IMR-90 (cell line): ENCODE measurements around the gene OTUD4. TPM values are rescaled to one million over a fixed set of nuclear protein-coding genes. Genes with fewer than 3 reads are reported as not detected.

Experiments used
- ATAC-seq: fragments of 200-7000 bp; cut with Tn5 transposase; 2 replicates; pipeline ENCODE4 v1.9.1; 2020; ENCODE audit warnings: low read depth, mild to moderate bottlenecking, moderate library complexity
- BruUV-seq: library from RNA; stranded (reverse); fragments of 400-500 nt; replicated peaks from 2 replicates; lab custom pipeline; 2021; lab: Mats Ljungman, UMichigan
- CTCF ChIA-PET: fragments of 300-600 bp; formaldehyde crosslinking; extraction: SDS; loops from one replicate; lab custom pipeline; 2021; ENCODE audit warnings: antibody characterized with exemption; lab: Yijun Ruan, JAX
- POLR2A ChIA-PET: fragments of 300-600 bp; sonication (Branson Sonifier 250); formaldehyde crosslinking; loops from one replicate; lab custom pipeline; 2022; ENCODE audit warnings: antibody characterized with exemption; ENCODE audit not compliant: unreplicated experiment; lab: Charles Lee
- DNase-seq: peaks from one replicate; pipeline ENCODE4 v3.0.0; 2013
- H2AFZ ChIP-seq: replicated peaks from 2 replicates; pipeline ENCODE3; 2013; ENCODE audit warnings: low read length, mild to moderate bottlenecking; ENCODE audit not compliant: poor library complexity
- H2AK5ac ChIP-seq: 2 replicates; pipeline ENCODE4 v1.6.1; 2013; ENCODE audit warnings: low read depth, low read length, inconsistent platforms
- H2AK9ac ChIP-seq: replicated peaks from 2 replicates; pipeline ENCODE3; 2013; ENCODE audit warnings: mild to moderate bottlenecking, low read depth, low read length, moderate library complexity; ENCODE audit not compliant: poor library complexity
- H2BK120ac ChIP-seq: 2 replicates; pipeline ENCODE4 v1.6.1; 2013; ENCODE audit warnings: low read depth, low read length, inconsistent platforms
- H2BK15ac ChIP-seq: 3 replicates; pipeline ENCODE4 v1.6.1; 2013; ENCODE audit warnings: low read depth, low read length, inconsistent platforms
- H2BK20ac ChIP-seq: 2 replicates; pipeline ENCODE4 v1.6.1; 2013; ENCODE audit warnings: low read depth, mild to moderate bottlenecking, inconsistent platforms, low read length, moderate library complexity
- H2BK5ac ChIP-seq: 2 replicates; pipeline ENCODE4 v1.6.1; 2013; ENCODE audit warnings: mild to moderate bottlenecking, low read depth, low read length, inconsistent platforms; ENCODE audit not compliant: poor library complexity, severe bottlenecking
- H3K14ac ChIP-seq: replicated peaks from 2 replicates; pipeline ENCODE4 v1.6.1; 2013; ENCODE audit warnings: low read depth, low read length, inconsistent platforms
- H3K18ac ChIP-seq: 2 replicates; pipeline ENCODE4 v1.6.1; 2013; ENCODE audit warnings: low read depth, low read length, control low read depth
- H3K23ac ChIP-seq: 2 replicates; pipeline ENCODE4 v1.6.1; 2013; ENCODE audit warnings: low read depth, low read length, inconsistent platforms
- H3K27ac ChIP-seq: 2 replicates; pipeline ENCODE4 v1.5.1; 2013; ENCODE audit warnings: mild to moderate bottlenecking, control low read depth, low read length; ENCODE audit not compliant: insufficient read depth
- H3K27me3 ChIP-seq: 2 replicates; pipeline ENCODE4 v1.6.1; 2013; ENCODE audit warnings: low read length; ENCODE audit not compliant: control insufficient read depth, insufficient read depth
- H3K36me3 ChIP-seq: 2 replicates; pipeline ENCODE4 v1.6.1; 2013; ENCODE audit warnings: low read length, mixed read lengths; ENCODE audit not compliant: control insufficient read depth, insufficient read depth
- H3K4ac ChIP-seq: 2 replicates; pipeline ENCODE4 v1.6.1; 2013; ENCODE audit warnings: low read depth, low read length, inconsistent platforms
- H3K4me1 ChIP-seq: 2 replicates; pipeline ENCODE4 v1.6.1; 2013; ENCODE audit warnings: low read length, mixed read lengths; ENCODE audit not compliant: control insufficient read depth, insufficient read depth
- H3K4me2 ChIP-seq: 2 replicates; pipeline ENCODE4 v1.6.1; 2013; ENCODE audit warnings: low read depth, mild to moderate bottlenecking, control low read depth, low read length, moderate library complexity
- H3K4me3 ChIP-seq: 2 replicates; pipeline ENCODE4 v1.5.1; 2013; ENCODE audit warnings: low read depth, mild to moderate bottlenecking, control low read depth, low read length, moderate library complexity; ENCODE audit not compliant: insufficient read depth
- H3K56ac ChIP-seq: 2 replicates; pipeline ENCODE4 v1.6.1; 2013; ENCODE audit warnings: low read length, inconsistent platforms; ENCODE audit not compliant: insufficient read depth; ENCODE audit errors: extremely low read depth
- H3K79me1 ChIP-seq, 2 experiments: 2 replicates each; pipeline ENCODE4 v1.6.1; 2013; ENCODE audit warnings: low read length in 2 of 2, inconsistent platforms in 1 of 2, low read depth in 1 of 2
- H3K9ac ChIP-seq: 2 replicates; pipeline ENCODE4 v1.6.1; 2013; ENCODE audit warnings: low read depth, low read length, control low read depth
- H3K9me1 ChIP-seq: 2 replicates; pipeline ENCODE4 v1.6.1; 2013; ENCODE audit warnings: low read length, inconsistent platforms; ENCODE audit not compliant: insufficient read depth
- H3K9me3 ChIP-seq: 2 replicates; pipeline ENCODE4 v1.6.1; 2013; ENCODE audit warnings: low read length; ENCODE audit not compliant: control insufficient read depth, insufficient read depth
- H4K20me1 ChIP-seq: 2 replicates; pipeline ENCODE4 v1.6.1; 2013; ENCODE audit warnings: low read length, inconsistent platforms; ENCODE audit not compliant: insufficient read depth
- H4K5ac ChIP-seq: 2 replicates; pipeline ENCODE4 v1.6.1; 2013; ENCODE audit warnings: mild to moderate bottlenecking, low read depth, low read length, control low read depth
- H4K8ac ChIP-seq, 2 experiments: 2 replicates each; pipeline ENCODE4 v1.6.1; 2013; ENCODE audit warnings: low read depth in 2 of 2, low read length in 2 of 2, control low read depth in 1 of 2, inconsistent platforms in 1 of 2
- H4K91ac ChIP-seq: 2 replicates; pipeline ENCODE4 v1.6.1; 2013; ENCODE audit warnings: low read depth, low read length, inconsistent platforms; ENCODE audit not compliant: insufficient read depth
- BHLHE40 ChIP-seq: fragments of 150-350 bp; IDR thresholded peaks from 2 replicates; pipeline ENCODE4 v1.6.1; 2016; ENCODE audit warnings: mild to moderate bottlenecking, low read depth, low read length
- CEBPB ChIP-seq: IDR thresholded peaks from 2 replicates; pipeline ENCODE4 v1.6.1; 2012; ENCODE audit warnings: low read depth, low read length, improper control_type of control experiment
- CHD1 ChIP-seq: IDR thresholded peaks from 2 replicates; pipeline ENCODE4 v1.6.1; 2012; ENCODE audit warnings: low read depth, low read length, improper control_type of control experiment
- CTCF ChIP-seq: conservative IDR thresholded peaks from 2 replicates; pipeline ENCODE4 v1.5.1; 2012; ENCODE audit warnings: mild to moderate bottlenecking, low read depth, low read length, improper control_type of control experiment
- ELK1 ChIP-seq: fragments of 150-350 bp; IDR thresholded peaks from 2 replicates; pipeline ENCODE4 v1.6.1; 2016; ENCODE audit warnings: low read depth, mild to moderate bottlenecking, low read length, moderate library complexity, borderline replicate concordance
- FOS ChIP-seq: fragments of 150-350 bp; IDR thresholded peaks from 2 replicates; pipeline ENCODE4 v1.6.1; 2016; ENCODE audit warnings: low read depth, low read length
- MAFK ChIP-seq: IDR thresholded peaks from 2 replicates; pipeline ENCODE4 v1.6.1; 2012; ENCODE audit warnings: low read depth, low read length, improper control_type of control experiment
- MAZ ChIP-seq: IDR thresholded peaks from 2 replicates; pipeline ENCODE4 v1.6.1; 2012; ENCODE audit warnings: low read depth, mild to moderate bottlenecking, low read length, improper control_type of control experiment, moderate library complexity, borderline replicate concordance
- MXI1 ChIP-seq: IDR thresholded peaks from 2 replicates; pipeline ENCODE4 v1.6.1; 2012; ENCODE audit warnings: low read depth, mild to moderate bottlenecking, low read length, moderate library complexity, borderline replicate concordance
- NFE2L2 ChIP-seq: fragments of 150-350 bp; IDR thresholded peaks from 2 replicates; pipeline ENCODE4 v1.6.1; 2016; ENCODE audit warnings: low read depth, mild to moderate bottlenecking, low read length
- POLR2A ChIP-seq: IDR thresholded peaks from 2 replicates; pipeline ENCODE4 v1.6.1; 2012; ENCODE audit warnings: mild to moderate bottlenecking, low read depth, low read length
- RAD21 ChIP-seq: IDR thresholded peaks from 2 replicates; pipeline ENCODE4 v1.6.1; 2012; ENCODE audit warnings: low read length, improper control_type of control experiment
- RCOR1 ChIP-seq: IDR thresholded peaks from 2 replicates; pipeline ENCODE4 v1.6.1; 2012; ENCODE audit warnings: mild to moderate bottlenecking, low read length, improper control_type of control experiment; ENCODE audit not compliant: insufficient replicate concordance
- RFX5 ChIP-seq: IDR thresholded peaks from 2 replicates; pipeline ENCODE4 v1.8.0; 2012; ENCODE audit warnings: low read depth, mild to moderate bottlenecking, low read length, moderate library complexity
- SMC3 ChIP-seq: fragments of 150-350 bp; IDR thresholded peaks from 2 replicates; pipeline ENCODE4 v1.6.1; 2016; ENCODE audit warnings: low read depth, mild to moderate bottlenecking, antibody characterized with exemption, low read length, moderate library complexity
- USF2 ChIP-seq: fragments of 150-350 bp; IDR thresholded peaks from 2 replicates; pipeline ENCODE4 v1.6.1; 2017; ENCODE audit warnings: mild to moderate bottlenecking, antibody characterized with exemption, low read length, low read depth
- WGBS, 2 experiments: methylation state at CpG; one replicate each; pipeline versions ENCODE4 v1.1.5 to v1.1.7; 2013; ENCODE audit warnings: missing lambda C conversion rate in 2 of 2; ENCODE audit not compliant: insufficient read length in 1 of 2; ENCODE audit errors: extremely low coverage in 2 of 2; 5-methylcytosine and 5-hydroxymethylcytosine counted together
- dilution Hi-C: fragments of 300-500 bp; cut with HindIII; formaldehyde crosslinking; loops from one replicate; pipeline ENCODE4 v1.14.3; 2018; ENCODE audit warnings: low sequenced_read_pairs; ENCODE audit not compliant: unreplicated experiment
- in situ Hi-C: fragments of 300-500 bp; cut with MboI; formaldehyde crosslinking; loops from 3 replicates; pipeline ENCODE4 v1.14.3; 2019; ENCODE audit warnings: low sequenced_read_pairs, inconsistent platforms, mixed read lengths
- intact Hi-C: fragments of 100-400 bp; cut with micrococcal nuclease; formaldehyde crosslinking; loops from 2 replicates; pipeline ENCODE4 v1.10.0; 2022
- polyA plus RNA-seq, 3 experiments: library from polyadenylated mRNA; depleted of rRNA; stranded (reverse); fragments of >200 nt; gene quantifications; 2 replicates each; pipeline ENCODE4 v1.2.3, GENCODE V29; 2012; ENCODE audit warnings: low replicate concordance in 1 of 3
- total RNA-seq: library from RNA; depleted of rRNA; stranded (reverse); fragments of >200 nt; gene quantifications from 2 replicates; pipeline ENCODE4 v1.2.3, GENCODE V29; 2012

OTUD4 gene
- total and polyA plus RNA-seq, 2 of the 4 experiments (the other 2 are of a cell fraction), result 11.0 to 12.4 TPM

- Histone ChIP-seq H2BK5ac (no peak overlapping the region), H2AK5ac (no peak overlapping the region), H3K23ac (no peak overlapping the region), H2AFZ (no peak overlapping the region), H3K79me1 (no peaks in the 10 kb centered on the region), H3K36me3 (no peaks in the 10 kb centered on the region), H3K4me1 (no peaks in the 10 kb centered on the region), H4K20me1 (no peaks in the 10 kb centered on the region), H3K4me3 (no peak overlapping the region), H3K27me3 (peaks cover 2% of the 10 kb centered on the region; the same call in 1 of the 2 replicates), H4K8ac (no peak overlapping the region), H3K14ac (no peak overlapping the region), H2BK20ac (no peak overlapping the region), H2BK120ac (no peak overlapping the region), H3K27ac (no peak overlapping the region), H3K9ac (no peak overlapping the region), H3K9me1 (no peaks in the 10 kb centered on the region), H4K5ac (no peak overlapping the region), H3K4ac (no peak overlapping the region), H4K91ac (no peak overlapping the region), H3K4me2 (no peak overlapping the region), H3K9me3 (no peaks in the 10 kb centered on the region), H3K18ac (no peak overlapping the region), H2AK9ac (no peak overlapping the region), H2BK15ac (no peak overlapping the region), H3K56ac (no peak overlapping the region)
- TF ChIP-seq CEBPB (no peak), CHD1 (no peak), NFE2L2 (no peak), USF2 (no peak), RCOR1 (no peak), MAFK (no peak), RFX5 (no peak), MXI1 (no peak), FOS (no peak), BHLHE40 (no peak), SMC3 (no peak), CTCF (no peak), ELK1 (no peak), MAZ (no peak), POLR2A (no peak), RAD21 (no peak)
- ATAC-seq, result no peak; the same call in 1 of the 2 replicates
- WGBS, 2 experiments, result 27% methylated on average over 2 of the region's 3 CpGs; no CpG with 5 or more reads in 1 of the 2 experiments
- CTCF ChIA-PET, result interaction anchor here (0.6 to 2.5 kb wide), 3 partner anchors 392 to 405 kb away, joined by 3 to 9 read pairs (median 4); no protein-coding TSS in a partner anchor
- in situ Hi-C loops, result loop anchor here (25.0 kb wide), 1 partner anchor 394 kb away; the partner anchor contains the start of gene MMAA
- BruUV-seq, result no TSS peak
- dilution Hi-C loops, result no loop called here
- no peak for DNase-seq
- intact Hi-C loops, result loop anchor here (5.0 to 10.0 kb wide), 3 partner anchors 517 to 1043 kb away; no protein-coding TSS in a partner anchor
- POLR2A ChIA-PET, result no interaction called here
Measured at GRCh38 chr4:145218251-145218650, 37.9 kb upstream of the OTUD4 start.
